Chondrocyte (in vitro differentiated cells): ENCODE results near the gene EMID1. TPM values are rescaled to one million over a fixed set of nuclear protein-coding genes. Genes with fewer than 3 reads are reported as not detected.
A peak's percentile ranks its signal among the peaks of the same experiment; 100 is the strongest.

Source experiments
- DNase-seq: peaks from one replicate; pipeline ENCODE4 v3.0.0; 2021; ENCODE audit warnings: mixed read lengths, low spot score
- H3K27ac Mint-ChIP-seq: one replicate; pipeline ENCODE4 v1.8.0; 2021; ENCODE audit warnings: mild to moderate bottlenecking, moderate library complexity, mixed read lengths; ENCODE audit not compliant: unreplicated experiment
- H3K27me3 Mint-ChIP-seq: 2 replicates; pipeline ENCODE4 v1.8.0; 2021; ENCODE audit warnings: low read depth, mixed read lengths
- H3K36me3 Mint-ChIP-seq: 2 replicates; pipeline ENCODE4 v1.8.0; 2021; ENCODE audit warnings: low read depth, mixed read lengths
- H3K4me1 Mint-ChIP-seq: 2 replicates; pipeline ENCODE4 v1.8.0; 2021; ENCODE audit warnings: low read depth, mild to moderate bottlenecking, mixed read lengths
- H3K4me3 Mint-ChIP-seq: one replicate; pipeline ENCODE4 v1.8.0; 2021; ENCODE audit warnings: mild to moderate bottlenecking, moderate library complexity, mixed read lengths; ENCODE audit not compliant: unreplicated experiment
- H3K9me3 Mint-ChIP-seq: 2 replicates; pipeline ENCODE4 v1.8.0; 2021; ENCODE audit warnings: low read depth, mixed read lengths
- CTCF ChIP-seq: fragments of 200-600 bp; sonication (generic); IDR thresholded peaks from 2 replicates; pipeline ENCODE4 v1.5.0; 2021; ENCODE audit warnings: antibody characterized with exemption, mild to moderate bottlenecking, moderate library complexity
- total RNA-seq: library from RNA; stranded (reverse); gene quantifications from 3 replicates; pipeline ENCODE4 v1.2.1, GENCODE V29; 2021

The EMID1 gene
- total RNA-seq, 1 donor from 2014 or later, result not detected

- Mint-ChIP-seq H3K36me3 (peaks cover 44% of the 10 kb centered on the region), H3K9me3 (no peaks in the 10 kb centered on the region), H3K27ac (no peak overlapping the region), H3K27me3 (no peaks in the 10 kb centered on the region), H3K4me1 (no peaks in the 10 kb centered on the region), H3K4me3 (no peak overlapping the region)
- no peak for DNase-seq
- TF ChIP-seq CTCF, result no peak
These were observed 84.4 kb downstream of the EMID1 start for GRCh38 chr22:29290061-29290460.

DNA sequence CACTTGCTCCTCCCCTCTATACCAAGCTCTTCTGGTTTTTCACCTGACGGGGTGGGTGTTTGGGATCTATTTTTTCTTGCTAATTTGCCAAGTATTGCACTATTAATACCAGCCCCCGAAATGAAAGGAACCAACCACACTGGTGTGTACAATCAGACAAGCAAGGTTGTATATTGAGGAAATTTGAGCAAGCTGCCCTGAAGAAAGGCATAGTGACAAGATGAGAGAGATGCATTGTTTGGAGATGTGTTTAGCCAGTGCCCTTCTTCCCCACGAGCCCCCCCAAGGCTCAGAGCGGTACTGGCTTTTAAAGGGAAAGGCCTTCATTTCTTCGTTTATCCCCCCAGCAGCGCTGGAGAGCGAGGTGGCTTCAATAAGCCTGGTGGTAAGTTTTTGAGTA lies 85.5 kb downstream of the EMID1 start:
- no peak overlapping the region for H3K4me3 Mint-ChIP-seq
- no peak overlapping the region for H3K27ac Mint-ChIP-seq
- no peaks in the 10 kb centered on the region for H3K9me3 Mint-ChIP-seq
- DNase-seq, result no peak
- TF ChIP-seq CTCF, result no peak
- H3K27me3 Mint-ChIP-seq, result no peaks in the 10 kb centered on the region
- no peaks in the 10 kb centered on the region for H3K4me1 Mint-ChIP-seq
- peaks cover 47% of the 10 kb centered on the region for H3K36me3 Mint-ChIP-seq

- H3K9me3 Mint-ChIP-seq, result no peaks in the 10 kb centered on the region
- no peaks in the 10 kb centered on the region for H3K27me3 Mint-ChIP-seq
- no peaks in the 10 kb centered on the region for H3K4me1 Mint-ChIP-seq
- DNase-seq, result no peak
- H3K4me3 Mint-ChIP-seq, result no peak overlapping the region
- H3K36me3 Mint-ChIP-seq, result peaks cover 45% of the 10 kb centered on the region
- H3K27ac Mint-ChIP-seq, result no peak overlapping the region
- TF ChIP-seq CTCF, result no peak
These were observed 86.7 kb downstream of the EMID1 start for GRCh38 chr22:29292379-29292778.

- H3K9me3 Mint-ChIP-seq, result no peaks in the 10 kb centered on the region
- H3K27me3 Mint-ChIP-seq, result no peaks in the 10 kb centered on the region
- peaks cover 41% of the 10 kb centered on the region for H3K36me3 Mint-ChIP-seq
- no peak for DNase-seq
- peaks cover 5% of the 10 kb centered on the region for H3K4me1 Mint-ChIP-seq
- H3K4me3 Mint-ChIP-seq, result no peak overlapping the region
- TF ChIP-seq CTCF, result no peak
- no peak overlapping the region for H3K27ac Mint-ChIP-seq
These were observed 92.9 kb downstream of the EMID1 start for GRCh38 chr22:29298641-29299040.

- H3K27me3 Mint-ChIP-seq, result no peaks in the 10 kb centered on the region
- no peak for DNase-seq
- H3K36me3 Mint-ChIP-seq, result peaks cover 38% of the 10 kb centered on the region
- peak overlapping the region; percentile 32 for H3K27ac Mint-ChIP-seq
- TF ChIP-seq CTCF, result no peak
- H3K4me1 Mint-ChIP-seq, result peaks cover 5% of the 10 kb centered on the region
- H3K9me3 Mint-ChIP-seq, result no peaks in the 10 kb centered on the region
- no peak overlapping the region for H3K4me3 Mint-ChIP-seq
These were observed 93.6 kb downstream of the EMID1 start for GRCh38 chr22:29299136-29299900.
